Measurements from ENCODE around the gene KRT34.

KRT34 gene

DNA sequence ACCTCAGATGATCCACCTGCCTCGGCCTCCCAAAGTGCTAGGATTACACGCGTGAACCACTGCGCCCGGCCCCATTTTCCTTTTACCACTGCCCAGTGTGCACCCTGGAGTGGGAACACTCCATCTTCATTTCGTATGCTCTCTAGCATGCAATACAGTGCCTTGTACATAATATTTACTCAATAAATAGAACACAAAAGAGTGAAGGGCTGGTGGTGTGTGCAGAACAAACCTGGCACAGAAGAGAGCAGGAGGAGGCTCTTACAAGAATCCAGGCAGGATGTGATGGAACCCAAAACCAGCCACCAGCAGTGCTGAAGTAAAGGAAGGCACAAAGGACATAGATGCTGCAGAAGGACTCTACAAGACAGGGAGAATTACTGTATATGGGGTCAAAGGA, 35.0 kb upstream of the KRT34 start:
- Histone ChIP-seq H3K27ac (ENCODE audit: extremely low read depth, low read depth, low read length) (no peak overlapping the region), H3K36me3 (ENCODE audit: control insufficient read depth in 2 of 2, insufficient read depth in 1 of 2, low read length in 2 of 2) (no peaks in the 10 kb centered on the region), H3K9me3 (ENCODE audit: control insufficient read depth, insufficient read depth, low read depth, low read length) (no peaks in the 10 kb centered on the region), H3K4me3 (ENCODE audit: low read depth, low read length) (no peak overlapping the region), H3K4me1 (ENCODE audit: control insufficient read depth, insufficient read depth, low read length) (no peaks in the 10 kb centered on the region)
- ChIA-PET POLR2A (no interaction called here), CTCF (interaction anchor here (0.6 to 2.5 kb wide), 20 partner anchors 9 to 501 kb away, joined by 3 to 10 read pairs (median 4); no protein-coding TSS in a partner anchor)
- no peak for TF ChIP-seq ZNF514 (tag by site-specific recombination; IDR thresholded peaks at IDR 0.05)
- TF ChIP-seq YY1 (tag by site-specific recombination; IDR thresholded peaks at IDR 0.05), result no peak
- TF ChIP-seq, protein P1, sequence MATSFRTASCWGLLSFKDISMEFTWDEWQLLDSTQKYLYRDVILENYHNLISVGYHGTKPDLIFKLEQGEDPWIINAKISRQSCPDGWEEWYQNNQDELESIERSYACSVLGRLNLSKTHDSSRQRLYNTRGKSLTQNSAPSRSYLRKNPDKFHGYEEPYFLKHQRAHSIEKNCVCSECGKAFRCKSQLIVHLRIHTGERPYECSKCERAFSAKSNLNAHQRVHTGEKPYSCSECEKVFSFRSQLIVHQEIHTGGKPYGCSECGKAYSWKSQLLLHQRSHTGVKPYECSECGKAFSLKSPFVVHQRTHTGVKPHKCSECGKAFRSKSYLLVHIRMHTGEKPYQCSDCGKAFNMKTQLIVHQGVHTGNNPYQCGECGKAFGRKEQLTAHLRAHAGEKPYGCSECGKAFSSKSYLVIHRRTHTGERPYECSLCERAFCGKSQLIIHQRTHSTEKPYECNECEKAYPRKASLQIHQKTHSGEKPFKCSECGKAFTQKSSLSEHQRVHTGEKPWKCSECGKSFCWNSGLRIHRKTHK (tag by site-specific recombination; IDR thresholded peaks at IDR 0.05), result no peak
- TF ChIP-seq HOXA7 (CRISPR knock-in tag; IDR thresholded peaks at IDR 0.05; ENCODE audit: borderline replicate concordance), result no peak
- TF ChIP-seq ZNF76 (tag by site-specific recombination; IDR thresholded peaks at IDR 0.05; ENCODE audit: borderline replicate concordance, low read depth), result no peak

DNA sequence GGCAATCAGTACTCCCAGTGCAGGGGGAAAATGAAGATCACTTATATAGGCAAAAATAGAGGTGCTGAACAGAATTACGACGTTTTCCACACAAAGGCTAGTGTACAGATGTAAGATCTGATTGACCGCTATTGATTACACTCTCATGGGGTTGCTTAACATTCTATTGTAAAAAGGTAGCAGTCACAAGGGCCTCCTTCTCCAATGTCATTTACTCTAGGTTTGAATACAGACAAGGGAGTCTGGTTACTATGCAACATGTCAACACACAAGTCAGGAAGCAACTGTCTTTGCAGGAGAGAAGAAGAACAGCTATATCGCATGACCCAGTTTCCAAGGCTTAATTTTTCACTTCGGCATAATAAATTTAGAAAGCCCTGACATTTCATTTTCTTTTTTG, 34.4 kb upstream of the KRT34 start:
- CTCF ChIA-PET, result interaction anchor here (0.9 to 2.5 kb wide), 6 partner anchors 9 to 232 kb away, joined by 3 to 7 read pairs (median 4); no protein-coding TSS in a partner anchor
- TF ChIP-seq, protein P2, sequence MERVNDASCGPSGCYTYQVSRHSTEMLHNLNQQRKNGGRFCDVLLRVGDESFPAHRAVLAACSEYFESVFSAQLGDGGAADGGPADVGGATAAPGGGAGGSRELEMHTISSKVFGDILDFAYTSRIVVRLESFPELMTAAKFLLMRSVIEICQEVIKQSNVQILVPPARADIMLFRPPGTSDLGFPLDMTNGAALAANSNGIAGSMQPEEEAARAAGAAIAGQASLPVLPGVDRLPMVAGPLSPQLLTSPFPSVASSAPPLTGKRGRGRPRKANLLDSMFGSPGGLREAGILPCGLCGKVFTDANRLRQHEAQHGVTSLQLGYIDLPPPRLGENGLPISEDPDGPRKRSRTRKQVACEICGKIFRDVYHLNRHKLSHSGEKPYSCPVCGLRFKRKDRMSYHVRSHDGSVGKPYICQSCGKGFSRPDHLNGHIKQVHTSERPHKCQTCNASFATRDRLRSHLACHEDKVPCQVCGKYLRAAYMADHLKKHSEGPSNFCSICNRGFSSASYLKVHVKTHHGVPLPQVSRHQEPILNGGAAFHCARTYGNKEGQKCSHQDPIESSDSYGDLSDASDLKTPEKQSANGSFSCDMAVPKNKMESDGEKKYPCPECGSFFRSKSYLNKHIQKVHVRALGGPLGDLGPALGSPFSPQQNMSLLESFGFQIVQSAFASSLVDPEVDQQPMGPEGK (tag by site-specific recombination; IDR thresholded peaks at IDR 0.05), result no peak
- TF ChIP-seq SP7 (tag by site-specific recombination; IDR thresholded peaks at IDR 0.05) (no peak), ZNF114 (tag by site-specific recombination; IDR thresholded peaks at IDR 0.05) (no peak), ZNF660 (tag by site-specific recombination; IDR thresholded peaks at IDR 0.05) (no peak), ZNF785 (tag by site-specific recombination; IDR thresholded peaks at IDR 0.05) (no peak), OSR2 (tag by site-specific recombination; IDR thresholded peaks at IDR 0.05) (no peak), ZNF138 (tag by site-specific recombination; IDR thresholded peaks at IDR 0.05; ENCODE audit: borderline replicate concordance) (no peak), ZNF571 (tag by site-specific recombination; IDR thresholded peaks at IDR 0.05) (no peak), ZNF266 (tag by site-specific recombination; IDR thresholded peaks at IDR 0.05; ENCODE audit: low read depth) (no peak), ZNF48 (tag by site-specific recombination; IDR thresholded peaks at IDR 0.05) (no peak), MZF1 (tag by site-specific recombination; IDR thresholded peaks at IDR 0.05; ENCODE audit: borderline replicate concordance) (no peak), PRDM1 (tag by site-specific recombination; IDR thresholded peaks at IDR 0.05) (no peak), REPIN1 (tag by site-specific recombination; IDR thresholded peaks at IDR 0.05; ENCODE audit: low read depth) (no peak), KLF1 (tag by site-specific recombination; IDR thresholded peaks at IDR 0.05) (no peak), ZNF561 (tag by site-specific recombination; IDR thresholded peaks at IDR 0.05; ENCODE audit: borderline replicate concordance) (no peak), ZNF366 (tag by site-specific recombination; conservative IDR thresholded peaks at IDR 0.05) (no peak)
- TF ChIP-seq, protein P3, sequence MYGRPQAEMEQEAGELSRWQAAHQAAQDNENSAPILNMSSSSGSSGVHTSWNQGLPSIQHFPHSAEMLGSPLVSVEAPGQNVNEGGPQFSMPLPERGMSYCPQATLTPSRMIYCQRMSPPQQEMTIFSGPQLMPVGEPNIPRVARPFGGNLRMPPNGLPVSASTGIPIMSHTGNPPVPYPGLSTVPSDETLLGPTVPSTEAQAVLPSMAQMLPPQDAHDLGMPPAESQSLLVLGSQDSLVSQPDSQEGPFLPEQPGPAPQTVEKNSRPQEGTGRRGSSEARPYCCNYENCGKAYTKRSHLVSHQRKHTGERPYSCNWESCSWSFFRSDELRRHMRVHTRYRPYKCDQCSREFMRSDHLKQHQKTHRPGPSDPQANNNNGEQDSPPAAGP (tag by site-specific recombination; IDR thresholded peaks at IDR 0.05), result no peak
- TF ChIP-seq, protein P4, sequence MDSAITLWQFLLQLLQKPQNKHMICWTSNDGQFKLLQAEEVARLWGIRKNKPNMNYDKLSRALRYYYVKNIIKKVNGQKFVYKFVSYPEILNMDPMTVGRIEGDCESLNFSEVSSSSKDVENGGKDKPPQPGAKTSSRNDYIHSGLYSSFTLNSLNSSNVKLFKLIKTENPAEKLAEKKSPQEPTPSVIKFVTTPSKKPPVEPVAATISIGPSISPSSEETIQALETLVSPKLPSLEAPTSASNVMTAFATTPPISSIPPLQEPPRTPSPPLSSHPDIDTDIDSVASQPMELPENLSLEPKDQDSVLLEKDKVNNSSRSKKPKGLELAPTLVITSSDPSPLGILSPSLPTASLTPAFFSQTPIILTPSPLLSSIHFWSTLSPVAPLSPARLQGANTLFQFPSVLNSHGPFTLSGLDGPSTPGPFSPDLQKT (IDR thresholded peaks at IDR 0.05; ENCODE audit: borderline replicate concordance, low read depth, low read length), result no peak
- TF ChIP-seq, protein P5, sequence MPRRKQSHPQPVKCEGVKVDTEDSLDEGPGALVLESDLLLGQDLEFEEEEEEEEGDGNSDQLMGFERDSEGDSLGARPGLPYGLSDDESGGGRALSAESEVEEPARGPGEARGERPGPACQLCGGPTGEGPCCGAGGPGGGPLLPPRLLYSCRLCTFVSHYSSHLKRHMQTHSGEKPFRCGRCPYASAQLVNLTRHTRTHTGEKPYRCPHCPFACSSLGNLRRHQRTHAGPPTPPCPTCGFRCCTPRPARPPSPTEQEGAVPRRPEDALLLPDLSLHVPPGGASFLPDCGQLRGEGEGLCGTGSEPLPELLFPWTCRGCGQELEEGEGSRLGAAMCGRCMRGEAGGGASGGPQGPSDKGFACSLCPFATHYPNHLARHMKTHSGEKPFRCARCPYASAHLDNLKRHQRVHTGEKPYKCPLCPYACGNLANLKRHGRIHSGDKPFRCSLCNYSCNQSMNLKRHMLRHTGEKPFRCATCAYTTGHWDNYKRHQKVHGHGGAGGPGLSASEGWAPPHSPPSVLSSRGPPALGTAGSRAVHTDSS (tag by site-specific recombination; IDR thresholded peaks at IDR 0.05), result no peak
- TF ChIP-seq, protein P6, sequence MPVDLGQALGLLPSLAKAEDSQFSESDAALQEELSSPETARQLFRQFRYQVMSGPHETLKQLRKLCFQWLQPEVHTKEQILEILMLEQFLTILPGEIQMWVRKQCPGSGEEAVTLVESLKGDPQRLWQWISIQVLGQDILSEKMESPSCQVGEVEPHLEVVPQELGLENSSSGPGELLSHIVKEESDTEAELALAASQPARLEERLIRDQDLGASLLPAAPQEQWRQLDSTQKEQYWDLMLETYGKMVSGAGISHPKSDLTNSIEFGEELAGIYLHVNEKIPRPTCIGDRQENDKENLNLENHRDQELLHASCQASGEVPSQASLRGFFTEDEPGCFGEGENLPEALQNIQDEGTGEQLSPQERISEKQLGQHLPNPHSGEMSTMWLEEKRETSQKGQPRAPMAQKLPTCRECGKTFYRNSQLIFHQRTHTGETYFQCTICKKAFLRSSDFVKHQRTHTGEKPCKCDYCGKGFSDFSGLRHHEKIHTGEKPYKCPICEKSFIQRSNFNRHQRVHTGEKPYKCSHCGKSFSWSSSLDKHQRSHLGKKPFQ (tag by site-specific recombination; IDR thresholded peaks at IDR 0.05), result no peak
- Histone ChIP-seq H3K9me3 (ENCODE audit: control insufficient read depth, insufficient read depth, low read depth, low read length) (no peaks in the 10 kb centered on the region), H3K27ac (ENCODE audit: extremely low read depth, low read depth, low read length) (no peak overlapping the region), H3K36me3 (ENCODE audit: control insufficient read depth in 2 of 2, insufficient read depth in 1 of 2, low read length in 2 of 2) (no peaks in the 10 kb centered on the region), H3K4me3 (ENCODE audit: low read depth, low read length) (no peak overlapping the region), H3K4me1 (ENCODE audit: control insufficient read depth, insufficient read depth, low read length) (no peaks in the 10 kb centered on the region)
- POLR2A ChIA-PET, result no interaction called here

Measured in HEK293 (cell line).